Endothelial cell of umbilical vein (primary cell): Measurements from ENCODE around the gene KCNQ2.

Experiments
- EZH2 ChIP-seq: IDR thresholded peaks from 2 replicates; pipeline ENCODE4 v1.6.1; 2012; ENCODE audit warnings: borderline replicate concordance, low read depth, mild to moderate bottlenecking, moderate library complexity, low read length, inconsistent platforms; ENCODE audit not compliant: severe bottlenecking
- GATA2 ChIP-seq: IDR thresholded peaks from 2 replicates; pipeline ENCODE4 v1.7.0; 2011; ENCODE audit warnings: low read depth, mild to moderate bottlenecking, moderate library complexity, mixed read lengths, low read length; ENCODE audit not compliant: insufficient read length, insufficient read depth
- POLR2A ChIP-seq: IDR thresholded peaks from 2 replicates; pipeline ENCODE4 v1.6.1; 2012; ENCODE audit warnings: low read depth, mild to moderate bottlenecking, control low read depth, low read length
- POLR2AphosphoS5 ChIP-seq: IDR thresholded peaks from 2 replicates; pipeline ENCODE4 v1.6.1; 2012; ENCODE audit warnings: low read depth, mild to moderate bottlenecking, control low read depth, low read length, moderate library complexity; ENCODE audit not compliant: insufficient read depth
- TF ChIP-seq, protein P1 (sequence below), 2 donors: IDR thresholded peaks; 1 replicate in 1 of 2; 2 replicates in 1 of 2; pipeline ENCODE4 v1.5.1; 2011; ENCODE audit warnings: low read length in 2 of 2, mild to moderate bottlenecking in 2 of 2, moderate library complexity in 2 of 2, control low read depth in 1 of 2, inconsistent platforms in 1 of 2, low read depth in 1 of 2; ENCODE audit not compliant: insufficient read depth in 1 of 2; ENCODE audit errors: extremely low read depth in 1 of 2

DNA sequence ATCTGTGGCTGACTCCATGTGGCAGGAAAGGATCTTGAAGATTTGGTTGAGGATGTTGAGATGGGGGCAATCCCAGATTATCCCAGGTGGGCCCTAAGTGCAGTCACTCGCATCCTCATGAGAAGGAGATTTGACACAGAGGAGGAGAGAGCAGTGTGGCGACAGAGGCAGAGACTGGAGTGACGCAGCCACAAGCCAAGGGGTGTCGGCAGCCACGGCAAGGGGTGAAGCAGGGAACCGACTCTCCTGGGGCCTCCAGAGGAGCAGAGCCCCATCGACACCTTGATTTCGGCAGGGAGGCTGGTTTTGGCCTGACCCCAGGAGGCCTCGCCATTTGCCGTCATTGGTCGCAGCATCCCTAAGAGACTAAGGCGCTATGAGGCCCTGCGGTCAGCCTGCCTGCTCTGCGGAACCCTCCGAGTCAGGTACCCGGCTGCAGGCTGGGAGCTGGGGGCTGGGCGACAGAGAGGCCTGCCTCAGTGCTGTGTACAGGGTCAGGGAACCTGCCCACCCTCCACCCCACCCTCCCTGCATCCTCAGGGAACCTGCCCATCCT, 13.9 kb upstream of the KCNQ2 start:
- TF ChIP-seq GATA2 (no peak), POLR2AphosphoS5 (no peak), EZH2 (no peak), POLR2A (no peak)
- TF ChIP-seq, protein P1, sequence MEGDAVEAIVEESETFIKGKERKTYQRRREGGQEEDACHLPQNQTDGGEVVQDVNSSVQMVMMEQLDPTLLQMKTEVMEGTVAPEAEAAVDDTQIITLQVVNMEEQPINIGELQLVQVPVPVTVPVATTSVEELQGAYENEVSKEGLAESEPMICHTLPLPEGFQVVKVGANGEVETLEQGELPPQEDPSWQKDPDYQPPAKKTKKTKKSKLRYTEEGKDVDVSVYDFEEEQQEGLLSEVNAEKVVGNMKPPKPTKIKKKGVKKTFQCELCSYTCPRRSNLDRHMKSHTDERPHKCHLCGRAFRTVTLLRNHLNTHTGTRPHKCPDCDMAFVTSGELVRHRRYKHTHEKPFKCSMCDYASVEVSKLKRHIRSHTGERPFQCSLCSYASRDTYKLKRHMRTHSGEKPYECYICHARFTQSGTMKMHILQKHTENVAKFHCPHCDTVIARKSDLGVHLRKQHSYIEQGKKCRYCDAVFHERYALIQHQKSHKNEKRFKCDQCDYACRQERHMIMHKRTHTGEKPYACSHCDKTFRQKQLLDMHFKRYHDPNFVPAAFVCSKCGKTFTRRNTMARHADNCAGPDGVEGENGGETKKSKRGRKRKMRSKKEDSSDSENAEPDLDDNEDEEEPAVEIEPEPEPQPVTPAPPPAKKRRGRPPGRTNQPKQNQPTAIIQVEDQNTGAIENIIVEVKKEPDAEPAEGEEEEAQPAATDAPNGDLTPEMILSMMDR (IDR thresholded peaks at IDR 0.05; ENCODE audit: extremely low read depth in 1 of 2, insufficient read depth in 1 of 2, low read depth in 1 of 2, low read length in 2 of 2) = no peak
